ENCODE results near the gene F7.

DNA sequence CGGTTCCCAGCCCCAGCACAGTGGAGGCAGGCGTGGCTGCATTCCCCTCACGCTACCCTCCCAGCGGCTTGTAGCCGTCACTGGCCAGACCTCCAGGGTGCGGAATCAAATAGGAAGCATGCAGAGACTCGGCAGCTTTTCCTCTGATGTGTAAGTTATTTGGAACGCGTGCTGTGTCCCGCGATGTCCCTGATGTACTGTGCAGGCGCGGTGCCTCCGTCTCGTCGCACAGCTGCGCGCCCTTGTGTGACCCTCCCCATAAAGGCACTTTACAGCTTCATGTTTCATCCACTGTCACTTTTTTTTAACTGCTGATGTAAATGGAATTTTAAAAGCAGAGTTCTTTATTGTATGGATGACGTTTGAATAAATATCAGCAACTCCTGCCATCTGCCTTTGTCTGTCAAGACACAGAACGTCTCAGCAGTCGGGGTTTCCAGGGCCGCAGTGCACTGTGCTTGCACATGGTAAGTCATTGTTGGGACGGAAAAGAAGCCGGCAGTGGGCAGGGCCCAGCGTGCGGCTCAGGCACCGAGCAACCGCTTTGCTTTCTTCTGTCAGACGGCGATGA is 7.3 kb upstream of the F7 start:
- TF ChIP-seq CTCF (IDR thresholded peaks at IDR 0.05 in 8 of 11, conservative IDR thresholded peaks at IDR 0.05 in 3 of 11) (no peak), POLR2A (IDR thresholded peaks at IDR 0.05) (no peak), POLR2AphosphoS5 (IDR thresholded peaks at IDR 0.05) (no peak)

Measured in spleen (tissue), 7 donors.